Activated CD4-positive, alpha-beta T cell treated with anti-CD3 and anti-CD28 coated beads for 4 hours (primary cell): ENCODE results near the gene RYR3.

Source experiments
- DNase-seq, 2 donors: peaks; one replicate each; pipeline ENCODE4 v3.0.0-alpha.2; 2020

RYR3 gene

GRCh38 chr15:33393546-33393945 is 82.8 kb downstream of the RYR3 start:
- DNase-seq = no peak

- no peak for DNase-seq
Measured at GRCh38 chr15:33395321-33395720, 84.6 kb downstream of the RYR3 start.

GRCh38 chr15:33395846-33396245 is 85.1 kb downstream of the RYR3 start:
- no peak for DNase-seq

GRCh38 chr15:33396475-33396874 is 85.7 kb downstream of the RYR3 start:
- DNase-seq = no peak

GRCh38 chr15:33398555-33398954 is 87.8 kb downstream of the RYR3 start:
- no peak for DNase-seq

- no peak for DNase-seq
Measured at GRCh38 chr15:33400941-33401340, 90.2 kb downstream of the RYR3 start.

- DNase-seq = no peak
Measured at GRCh38 chr15:33402600-33402999, 91.8 kb downstream of the RYR3 start.

- DNase-seq = no peak
Measured at GRCh38 chr15:33405096-33405495, 94.3 kb downstream of the RYR3 start.

GRCh38 chr15:33411596-33412540 is 101.1 kb downstream of the RYR3 start:
- DNase-seq = no peak

- DNase-seq = no peak
Measured at GRCh38 chr15:33419701-33420100, 108.9 kb downstream of the RYR3 start.

GRCh38 chr15:33424025-33424424 is 113.3 kb downstream of the RYR3 start:
- no peak for DNase-seq

- no peak for DNase-seq
Measured at GRCh38 chr15:33425142-33425541, 114.4 kb downstream of the RYR3 start.

- no peak for DNase-seq
Measured at GRCh38 chr15:33430577-33430976, 119.8 kb downstream of the RYR3 start.

GRCh38 chr15:33433821-33434220 is 123.1 kb downstream of the RYR3 start:
- DNase-seq = no peak

- no peak for DNase-seq
Measured at GRCh38 chr15:33438396-33438795, 127.6 kb downstream of the RYR3 start.

- DNase-seq = no peak
Measured at GRCh38 chr15:33440900-33441299, 130.1 kb downstream of the RYR3 start.

GRCh38 chr15:33442449-33442848 is 131.7 kb downstream of the RYR3 start:
- DNase-seq = no peak

GRCh38 chr15:33443708-33444107 is 132.9 kb downstream of the RYR3 start:
- DNase-seq = no peak

GRCh38 chr15:33445984-33446383 is 135.2 kb downstream of the RYR3 start:
- no peak for DNase-seq

GRCh38 chr15:33448151-33448550 is 137.4 kb downstream of the RYR3 start:
- DNase-seq = no peak

GRCh38 chr15:33448961-33449606 is 138.3 kb downstream of the RYR3 start:
- no peak for DNase-seq

- no peak for DNase-seq
Measured at GRCh38 chr15:33449810-33450209, 139.0 kb downstream of the RYR3 start.

GRCh38 chr15:33451385-33451784 is 140.6 kb downstream of the RYR3 start:
- no peak for DNase-seq

- DNase-seq = no peak
Measured at GRCh38 chr15:33453761-33454160, 143.0 kb downstream of the RYR3 start.
